ENCODE measurements around the gene IFT122. TPM values are rescaled to one million over a fixed set of nuclear protein-coding genes. Genes with fewer than 3 reads are reported as not detected.

Gene IFT122
- total and polyA plus RNA-seq, 2 donors (not counting 3 experiments of a cell fraction or from before 2014, with no cell fraction given): 38.4 to 41.7 TPM

DNA sequence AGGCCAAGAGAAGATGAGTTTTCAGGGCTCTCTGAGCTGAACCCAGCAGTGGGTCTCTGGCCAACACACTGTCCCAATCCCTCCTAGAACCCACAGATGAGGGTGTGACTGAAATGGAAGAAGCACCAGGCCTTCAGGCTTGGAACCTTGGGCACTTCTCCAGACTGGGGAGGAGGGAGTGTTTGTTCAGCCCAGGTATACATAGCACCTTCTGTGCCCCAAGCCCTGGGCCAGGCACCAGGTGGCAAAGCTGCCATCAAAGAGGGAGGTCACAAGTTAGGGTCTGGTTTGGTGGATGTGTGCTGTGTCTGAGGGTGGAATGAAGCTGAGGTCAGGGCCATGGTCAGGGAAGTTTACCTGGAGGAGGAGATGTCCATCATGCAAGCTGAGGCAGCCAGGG lies 72.6 kb downstream of the IFT122 start:
- intact Hi-C loops (cut with micrococcal nuclease): no loop called here
- H4K20me1 ChIP-seq (replicated peaks; ENCODE audit: control insufficient read depth, extremely low read depth, insufficient read depth, low read length): no peaks in the 10 kb centered on the region
- no peak for TF ChIP-seq MYC (IDR thresholded peaks at IDR 0.05; ENCODE audit: low read depth, low read length)
- no peak for TF ChIP-seq POLR2A (IDR thresholded peaks at IDR 0.05; ENCODE audit: low read depth, low read length)
- no peak for TF ChIP-seq JUN (IDR thresholded peaks at IDR 0.05; ENCODE audit: borderline replicate concordance, insufficient read depth, insufficient read length, low read depth)
- no peak for TF ChIP-seq FOS (IDR thresholded peaks at IDR 0.05; ENCODE audit: borderline replicate concordance, insufficient read depth, low read length)
- no peak for TF ChIP-seq EZH2 (IDR thresholded peaks at IDR 0.05; ENCODE audit: borderline replicate concordance, low read depth, low read length, severe bottlenecking)
- no peak for TF ChIP-seq CTCF (IDR thresholded peaks at IDR 0.05; ENCODE audit: extremely low read depth in 1 of 2, insufficient read depth in 1 of 2, low read depth in 1 of 2, low read length in 2 of 2)
- TF ChIP-seq POLR2AphosphoS5 (IDR thresholded peaks at IDR 0.05; ENCODE audit: insufficient read depth, low read depth, low read length): no peak
- TF ChIP-seq MAX (IDR thresholded peaks at IDR 0.05; ENCODE audit: insufficient read depth, insufficient read length): no peak
- TF ChIP-seq GATA2 (IDR thresholded peaks at IDR 0.05; ENCODE audit: insufficient read depth, insufficient read length, low read depth, low read length): no peak
- no peak overlapping the region for H3K4me3 ChIP-seq (replicated peaks in 1 of 3; ENCODE audit: insufficient read depth in 1 of 3, low read depth in 1 of 3, low read length in 3 of 3)
- ChIA-PET CTCF (interaction anchor here (1.3 kb wide), 1 partner anchor 14 kb away, joined by 3 read pairs; no protein-coding TSS in a partner anchor), POLR2A (no interaction called here)
- no peak for FAIRE-seq
- no peaks in the 10 kb centered on the region for H3K9me1 ChIP-seq (replicated peaks; ENCODE audit: control insufficient read depth, extremely low read depth, insufficient read depth, low read length)
- no peak overlapping the region for H3K4me2 ChIP-seq (ENCODE audit: insufficient read depth, low read length)
- no peaks in the 10 kb centered on the region for H3K27me3 ChIP-seq (ENCODE audit: control insufficient read depth in 2 of 2, insufficient read depth in 2 of 2, low read length in 2 of 2)
- no peaks in the 10 kb centered on the region for H3K9me3 ChIP-seq (replicated peaks; ENCODE audit: control insufficient read depth, insufficient read depth, low read length)
- peaks cover 0 to 15% of the 10 kb centered on the region in 2 experiments for H3K36me3 ChIP-seq (ENCODE audit: control insufficient read depth in 2 of 2, extremely low read depth in 1 of 2, insufficient read depth in 2 of 2, low read length in 2 of 2)
- H3K79me2 ChIP-seq (ENCODE audit: control insufficient read depth, insufficient read depth, low read length): no peaks in the 10 kb centered on the region
- H2AFZ ChIP-seq (ENCODE audit: low read depth, low read length): no peak overlapping the region
- no peak for DNase-seq (ENCODE audit: low read depth, low spot score)
- dilution Hi-C loops (cut with MboI; ENCODE audit: extremely low pct_ligation_motif_present, low sequenced_read_pairs): no loop called here
- H3K9ac ChIP-seq (replicated peaks; ENCODE audit: extremely low read depth, insufficient read depth, low read length): no peak overlapping the region
- BruUV-seq (replicated peaks): no TSS peak
- H3K27ac ChIP-seq (ENCODE audit: insufficient read depth, low read depth, low read length): no peak overlapping the region
- no peaks in the 10 kb centered on the region for H3K4me1 ChIP-seq (ENCODE audit: control insufficient read depth, extremely low read depth, insufficient read depth, low read length)

Data from endothelial cell of umbilical vein (primary cell).